GM12878 (cell line): ENCODE measurements around the gene RNU2-1. TPM values are rescaled to one million over a fixed set of nuclear protein-coding genes. Genes with fewer than 3 reads are reported as not detected.
A peak's percentile ranks its signal among the peaks of the same experiment; 100 is the strongest.

Source experiments
- BCL11A ChIP-seq: IDR thresholded peaks from 2 replicates; pipeline ENCODE4 v1.6.1; 2011; ENCODE audit warnings: low read depth, low read length
- CBFB ChIP-seq: IDR thresholded peaks from 2 replicates; pipeline ENCODE4 v1.6.1; 2016; ENCODE audit warnings: antibody characterized with exemption, low read depth
- CREM ChIP-seq: IDR thresholded peaks from 2 replicates; pipeline ENCODE4 v1.6.1; 2014; ENCODE audit warnings: antibody characterized with exemption, low read depth
- FOXM1 ChIP-seq: IDR thresholded peaks from 2 replicates; pipeline ENCODE4 v1.6.1; 2012; ENCODE audit warnings: low read depth, mild to moderate bottlenecking, inconsistent platforms, low read length, moderate library complexity
- GABPA ChIP-seq: IDR thresholded peaks from 2 replicates; pipeline ENCODE4 v1.6.1; 2014; ENCODE audit warnings: antibody characterized with exemption, low read depth, mild to moderate bottlenecking, inconsistent platforms
- IRF4 ChIP-seq: IDR thresholded peaks from 2 replicates; pipeline ENCODE4 v1.6.1; 2011; ENCODE audit warnings: low read depth, low read length
- KLF5 ChIP-seq: fragments of 450-650 bp; IDR thresholded peaks from 2 replicates; pipeline ENCODE4 v1.6.1; 2014; ENCODE audit warnings: mild to moderate bottlenecking; ENCODE audit not compliant: partially characterized antibody
- MEF2A ChIP-seq: IDR thresholded peaks from 2 replicates; pipeline ENCODE4 v1.6.1; 2011; ENCODE audit warnings: low read depth, mild to moderate bottlenecking, low read length, moderate library complexity; ENCODE audit not compliant: insufficient read depth
- MTA2 ChIP-seq: fragments of 450-650 bp; IDR thresholded peaks from 2 replicates; pipeline ENCODE4 v1.6.1; 2016; ENCODE audit warnings: low read depth, mild to moderate bottlenecking, moderate library complexity
- MXI1 ChIP-seq: fragments of 150-350 bp; IDR thresholded peaks from 2 replicates; pipeline ENCODE4 v1.6.1; 2011; ENCODE audit warnings: low read depth, mild to moderate bottlenecking, inconsistent platforms, low read length, improper control_type of control experiment
- MYC ChIP-seq: IDR thresholded peaks from 2 replicates; pipeline ENCODE4 v1.6.1; 2011; ENCODE audit warnings: mild to moderate bottlenecking, low read length, moderate library complexity, inconsistent platforms; ENCODE audit not compliant: insufficient read depth, insufficient replicate concordance, insufficient read length, severe bottlenecking
- NFIC ChIP-seq: IDR thresholded peaks from 2 replicates; pipeline ENCODE4 v1.6.1; 2012; ENCODE audit warnings: low read depth, mild to moderate bottlenecking, inconsistent platforms, low read length, moderate library complexity
- NFYA ChIP-seq: IDR thresholded peaks from 2 replicates; pipeline ENCODE4 v1.6.1; 2011; ENCODE audit warnings: low read depth, mild to moderate bottlenecking, low read length, improper control_type of control experiment, borderline replicate concordance
- PAX5 ChIP-seq: IDR thresholded peaks from 2 replicates; pipeline ENCODE4 v1.6.1; 2011; ENCODE audit warnings: low read depth, low read length, borderline replicate concordance
- POLR2A ChIP-seq: IDR thresholded peaks from 2 replicates; pipeline ENCODE4 v1.6.1; 2011; ENCODE audit warnings: low read depth, mild to moderate bottlenecking, low read length
- RBBP5 ChIP-seq: fragments of 200-600 bp; sonication (generic); conservative IDR thresholded peaks from 2 replicates; pipeline ENCODE4 v1.6.1; 2016
- RCOR1 ChIP-seq: conservative IDR thresholded peaks from 2 replicates; pipeline ENCODE4 v1.6.1; 2012; ENCODE audit warnings: low read depth, low read length, improper control_type of control experiment
- RUNX3 ChIP-seq: IDR thresholded peaks from 2 replicates; pipeline ENCODE4 v1.6.1; 2012; ENCODE audit warnings: low read length, inconsistent platforms
- SKIL ChIP-seq: fragments of 450-650 bp; IDR thresholded peaks from 2 replicates; pipeline ENCODE4 v1.6.1; 2017; ENCODE audit warnings: mild to moderate bottlenecking, low read depth, inconsistent platforms; ENCODE audit not compliant: poor library complexity, severe bottlenecking
- STAT1 ChIP-seq: fragments of 450-650 bp; conservative IDR thresholded peaks from 2 replicates; pipeline ENCODE4 v1.6.1; 2014; ENCODE audit warnings: antibody characterized with exemption, mild to moderate bottlenecking
- TCF7 ChIP-seq: IDR thresholded peaks from 2 replicates; pipeline ENCODE4 v1.6.1; 2014; ENCODE audit warnings: antibody characterized with exemption, borderline replicate concordance
- YY1 ChIP-seq: IDR thresholded peaks from 2 replicates; pipeline ENCODE4 v1.6.1; 2011; ENCODE audit warnings: low read depth, mild to moderate bottlenecking, low read length
- ZBTB40 ChIP-seq: fragments of 450-650 bp; IDR thresholded peaks from 2 replicates; pipeline ENCODE4 v1.6.1; 2016; ENCODE audit warnings: mild to moderate bottlenecking, moderate library complexity, borderline replicate concordance
- polyA plus RNA-seq, 11 experiments: library from polyadenylated mRNA; depleted of rRNA in 4 of 11; unstranded in 6 of 11; stranded (reverse) in 5 of 11; fragments of >200 nt; fragmentation: Nextera tagmentation in 4 of 11; fragmentation: Illumina TruSeq in 1 of 11; extraction: Ambion mirVana in 4 of 11; extraction: Trizol in 1 of 11; gene quantifications; 1 replicate in 1 of 11; 2 replicates in 10 of 11; pipeline versions ENCODE4 v1.2.1 to v1.2.3, GENCODE V29; 2011 to 2016; ENCODE audit warnings: inconsistent platforms in 2 of 11, missing spikeins in 2 of 11, low read depth in 1 of 11
- total RNA-seq, 4 experiments: library from RNA; depleted of rRNA in 3 of 4; stranded (reverse); fragments of >200 nt in 3 of 4; fragmentation: Illumina TruSeq in 1 of 4; extraction: Trizol in 1 of 4; gene quantifications; 2 replicates each; pipeline versions ENCODE4 v1.2.1 to v1.2.3, GENCODE V29; 2013 to 2021

RNU2-1 gene
- total and polyA plus RNA-seq, 10 of the 15 experiments (the other 5 are each of a cell fraction or from before 2014, with no cell fraction given), result 17.5 to 9,631 (median 17.7) TPM; not detected in 7

GRCh38 chr17:43212641-43213490, 20.9 kb downstream of the RNU2-1 start (continued):
- no peak for TF ChIP-seq GABPA
- no peak for TF ChIP-seq FOXM1
- no peak for TF ChIP-seq MEF2A
- no peak for TF ChIP-seq YY1
- no peak for TF ChIP-seq POLR2A
- TF ChIP-seq NFYA, result no peak
- peak; percentile 61 for TF ChIP-seq RUNX3
- TF ChIP-seq KLF5, result no peak
- TF ChIP-seq NFIC, result no peak
- no peak for TF ChIP-seq ZBTB40
- no peak for TF ChIP-seq MYC
- TF ChIP-seq MXI1, result no peak
- TF ChIP-seq CREM, result no peak
- TF ChIP-seq RCOR1, result no peak
- no peak for TF ChIP-seq TCF7
- TF ChIP-seq PAX5, result no peak
- no peak for TF ChIP-seq IRF4
- peak; percentile 14; the same call in 1 of the 2 replicates for TF ChIP-seq MTA2
- no peak for TF ChIP-seq RBBP5
- TF ChIP-seq BCL11A, result no peak
- no peak for TF ChIP-seq STAT1
- TF ChIP-seq CBFB, result no peak
- peak; percentile 21 for TF ChIP-seq SKIL
